MM.1S (cell line): Measurements from ENCODE around the gene PUSL1.

Source experiments
- CTCF ChIP-seq: fragments of 300-600 bp; sonication (generic); IDR thresholded peaks from 2 replicates; pipeline ENCODE4 v1.5.1; 2016; ENCODE audit warnings: antibody characterized with exemption, low read length, mixed read lengths
- EZH2 ChIP-seq: fragments of 300-600 bp; sonication (generic); optimal IDR thresholded peaks from 2 replicates; pipeline ENCODE3; 2017; ENCODE audit warnings: low read depth, mild to moderate bottlenecking, antibody characterized with exemption, low read length, mixed read lengths
- EZH2phosphoT487 ChIP-seq: fragments of 300-600 bp; sonication (generic); IDR thresholded peaks from 2 replicates; pipeline ENCODE4 v1.6.1; 2018; ENCODE audit warnings: antibody characterized with exemption, low read length

- TF ChIP-seq CTCF (no peak), EZH2 (no peak), EZH2phosphoT487 (no peak)
Observed at GRCh38 chr1:1320666-1321448, 12.5 kb downstream of the PUSL1 start.
